Skin epidermis (tissue), 12 donors: ENCODE data around the gene CNKSR2.

Experiments used
- H3K27ac ChIP-seq, 21 experiments: fragments of 200-600 bp; sonication (generic) in 11 of 21; one replicate each; pipeline ENCODE4 v1.5.0; 2020; ENCODE audit warnings: mild to moderate bottlenecking in 3 of 21, inconsistent platforms in 2 of 21, moderate library complexity in 2 of 21
- H3K4me3 ChIP-seq, 7 experiments: fragments of 200-600 bp; sonication (generic) in 2 of 7; one replicate each; pipeline ENCODE4 v1.5.0; 2020; ENCODE audit warnings: inconsistent platforms in 2 of 7, mild to moderate bottlenecking in 2 of 7, moderate library complexity in 1 of 7

Gene CNKSR2

GRCh38 chrX:21659320-21659719, 285.1 kb downstream of the CNKSR2 start:
- H3K4me3 ChIP-seq = no peak overlapping the region
- H3K27ac ChIP-seq = no peak overlapping the region

- Histone ChIP-seq H3K27ac (no peak overlapping the region), H3K4me3 (no peak overlapping the region)
Observed at GRCh38 chrX:21660156-21660555, 285.9 kb downstream of the CNKSR2 start.

- no peak overlapping the region for H3K4me3 ChIP-seq
- H3K27ac ChIP-seq = no peak overlapping the region
Observed at GRCh38 chrX:21661316-21661715, 287.1 kb downstream of the CNKSR2 start.

- Histone ChIP-seq H3K4me3 (no peak overlapping the region), H3K27ac (no peak overlapping the region)
Observed at GRCh38 chrX:21662761-21663160, 288.5 kb downstream of the CNKSR2 start.

GRCh38 chrX:21666252-21666651, 292.0 kb downstream of the CNKSR2 start:
- Histone ChIP-seq H3K27ac (no peak overlapping the region), H3K4me3 (no peak overlapping the region)

GRCh38 chrX:21666679-21667078, 292.5 kb downstream of the CNKSR2 start:
- Histone ChIP-seq H3K4me3 (no peak overlapping the region), H3K27ac (no peak overlapping the region)

- Histone ChIP-seq H3K27ac (no peak overlapping the region), H3K4me3 (no peak overlapping the region)
Observed at GRCh38 chrX:21674430-21675186, 300.4 kb downstream of the CNKSR2 start.

GRCh38 chrX:21675931-21676330, 301.7 kb downstream of the CNKSR2 start:
- H3K27ac ChIP-seq = no peak overlapping the region
- no peak overlapping the region for H3K4me3 ChIP-seq

- no peak overlapping the region for H3K27ac ChIP-seq
- H3K4me3 ChIP-seq = no peak overlapping the region
Observed at GRCh38 chrX:21678048-21678612, 303.9 kb downstream of the CNKSR2 start.

- Histone ChIP-seq H3K4me3 (no peak overlapping the region), H3K27ac (no peak overlapping the region)
Observed at GRCh38 chrX:21683941-21684340, 309.7 kb downstream of the CNKSR2 start.

GRCh38 chrX:21691512-21692018, 317.3 kb downstream of the CNKSR2 start:
- H3K27ac ChIP-seq = no peak overlapping the region
- no peak overlapping the region for H3K4me3 ChIP-seq

GRCh38 chrX:21698272-21698671, 324.1 kb downstream of the CNKSR2 start:
- no peak overlapping the region for H3K27ac ChIP-seq
- H3K4me3 ChIP-seq = no peak overlapping the region

- no peak overlapping the region for H3K27ac ChIP-seq
- H3K4me3 ChIP-seq = no peak overlapping the region
Observed at GRCh38 chrX:21699136-21699535, 324.9 kb downstream of the CNKSR2 start.

GRCh38 chrX:21700275-21700674, 326.1 kb downstream of the CNKSR2 start:
- no peak overlapping the region for H3K27ac ChIP-seq

GRCh38 chrX:21700967-21701366, 326.7 kb downstream of the CNKSR2 start:
- H3K27ac ChIP-seq = no peak overlapping the region

More at GRCh38 chrX:21700275-21700674, 326.1 kb downstream of the CNKSR2 start:
- H3K4me3 ChIP-seq = no peak overlapping the region

GRCh38 chrX:21702725-21703124, 328.5 kb downstream of the CNKSR2 start:
- H3K27ac ChIP-seq = no peak overlapping the region
- H3K4me3 ChIP-seq = no peak overlapping the region

More at GRCh38 chrX:21700967-21701366, 326.7 kb downstream of the CNKSR2 start:
- no peak overlapping the region for H3K4me3 ChIP-seq
